OCI-LY7 (cell line): ENCODE measurements around the gene GBA2. TPM values are rescaled to one million over a fixed set of nuclear protein-coding genes. Genes with fewer than 3 reads are reported as not detected.
A peak's percentile ranks its signal among the peaks of the same experiment; 100 is the strongest.

ENCODE experiments used
- BruUV-seq: library from RNA; stranded (reverse); fragments of 400-500 nt; replicated peaks from 2 replicates; lab custom pipeline; 2021; lab: Mats Ljungman, UMichigan
- CTCF ChIA-PET: fragments of 300-600 bp; sonication (Branson Sonifier 250); formaldehyde crosslinking; loops from one replicate; lab custom pipeline; 2022; ENCODE audit warnings: antibody characterized with exemption; ENCODE audit not compliant: unreplicated experiment; lab: Charles Lee
- POLR2A ChIA-PET: fragments of 300-600 bp; sonication (Branson Sonifier 250); formaldehyde crosslinking; loops from one replicate; lab custom pipeline; 2022; ENCODE audit warnings: antibody characterized with exemption; lab: Charles Lee
- DNase-seq: peaks from one replicate; pipeline ENCODE4 v3.0.0-alpha.2; 2015; ENCODE audit warnings: low spot score
- H2AFZ ChIP-seq: fragments of 200-600 bp; sonication (generic), shearing (Covaris generic); 2 replicates; pipeline ENCODE4 v1.6.1; 2014; ENCODE audit warnings: mild to moderate bottlenecking, antibody characterized with exemption, low read length, moderate library complexity
- H3K27ac ChIP-seq: fragments of 200-600 bp; sonication (generic); 2 replicates; pipeline ENCODE4 v1.5.1; 2014; ENCODE audit warnings: mixed run types, low read depth, mild to moderate bottlenecking, moderate library complexity, low read length, inconsistent platforms; ENCODE audit not compliant: poor library complexity, severe bottlenecking
- H3K36me3 ChIP-seq: fragments of 200-600 bp; sonication (generic); 2 replicates; pipeline ENCODE4 v1.6.1; 2014; ENCODE audit warnings: mild to moderate bottlenecking, antibody characterized with exemption, low read length, moderate library complexity, mixed read lengths; ENCODE audit not compliant: insufficient read depth
- H3K4me1 ChIP-seq: fragments of 200-600 bp; sonication (generic); 2 replicates; pipeline ENCODE4 v1.5.1; 2014; ENCODE audit warnings: mild to moderate bottlenecking, low read length; ENCODE audit not compliant: insufficient read depth, poor library complexity, severe bottlenecking
- H3K4me2 ChIP-seq: fragments of 200-600 bp; sonication (generic); 2 replicates; pipeline ENCODE4 v1.6.1; 2014; ENCODE audit warnings: mild to moderate bottlenecking, low read length
- H3K4me3 ChIP-seq: fragments of 200-600 bp; sonication (generic); 2 replicates; pipeline ENCODE4 v1.5.1; 2014; ENCODE audit warnings: mild to moderate bottlenecking, low read depth, low read length; ENCODE audit not compliant: poor library complexity, severe bottlenecking
- H3K79me2 ChIP-seq: fragments of 200-600 bp; sonication (generic); 2 replicates; pipeline ENCODE4 v1.6.1; 2016; ENCODE audit warnings: low read depth, mild to moderate bottlenecking, low read length, moderate library complexity, mixed read lengths; ENCODE audit not compliant: insufficient read depth
- H3K9me2 ChIP-seq: fragments of 200-600 bp; sonication (generic); 2 replicates; pipeline ENCODE4 v1.6.1; 2016; ENCODE audit warnings: mild to moderate bottlenecking, low read length, mixed read lengths; ENCODE audit not compliant: insufficient read depth
- H3K9me3 ChIP-seq: fragments of 200-600 bp; sonication (generic); 2 replicates; pipeline ENCODE4 v1.6.1; 2014; ENCODE audit warnings: mild to moderate bottlenecking, mixed run types, low read length, mixed read lengths
- H4K20me1 ChIP-seq: fragments of 200-600 bp; sonication (generic); 2 replicates; pipeline ENCODE4 v1.6.1; 2014; ENCODE audit warnings: mild to moderate bottlenecking, antibody characterized with exemption, low read length, moderate library complexity, mixed read lengths; ENCODE audit not compliant: insufficient read depth
- CTCF ChIP-seq: fragments of 200-600 bp; sonication (generic); conservative IDR thresholded peaks from 2 replicates; pipeline ENCODE4 v1.5.1; 2014; ENCODE audit warnings: mild to moderate bottlenecking, antibody characterized with exemption, low read length, moderate library complexity, mixed read lengths
- EZH2phosphoT487 ChIP-seq: fragments of 200-600 bp; sonication (generic); IDR thresholded peaks from 2 replicates; pipeline ENCODE4 v1.6.1; 2018; ENCODE audit warnings: low read depth, borderline replicate concordance, mild to moderate bottlenecking, mixed run types, antibody characterized with exemption, low read length, moderate library complexity, mixed read lengths
- intact Hi-C: fragments of 100-400 bp; cut with micrococcal nuclease; formaldehyde crosslinking; loops from one replicate; pipeline ENCODE4 v1.10.0; 2022; ENCODE audit not compliant: unreplicated experiment
- total RNA-seq, 2 experiments: library from RNA; depleted of rRNA in 1 of 2; stranded (reverse); fragments of >200 nt in 1 of 2; shearing (Covaris generic) in 1 of 2; gene quantifications; 2 replicates each; pipeline ENCODE4 v1.2.3, GENCODE V29; 2014 to 2022

The GBA2 gene
- total RNA-seq, 2 experiments from 2014 or later = 66.0 to 68.2 TPM

GRCh38 chr9:35774907-35775635 lies 26.0 kb upstream of the GBA2 start:
- no peaks in the 10 kb centered on the region for H3K9me3 ChIP-seq
- ChIA-PET CTCF (interaction anchor here (0.9 to 1.5 kb wide), 5 partner anchors 15 to 47 kb away, joined by 3 to 6 read pairs (median 3); partner anchors contain the start of genes GBA2 and RGP1), POLR2A (interaction anchor here (0.6 to 2.4 kb wide), 14 partner anchors 12 to 843 kb away, joined by 3 to 12 read pairs (median 4); partner anchors contain the start of genes ARHGEF39, GBA2, RGP1 and TLN1)
- H3K4me1 ChIP-seq = peaks cover 65% of the 10 kb centered on the region
- no peaks in the 10 kb centered on the region for H3K9me2 ChIP-seq
- intact Hi-C loops = no loop called here
- TF ChIP-seq CTCF = 0 out of 2 replicates have a peak, but pooled peaks have one; percentile 24
- TF ChIP-seq EZH2phosphoT487 = no peak
- peak overlapping the region; percentile 89 for H3K27ac ChIP-seq
- H4K20me1 ChIP-seq = no peaks in the 10 kb centered on the region
- peak; percentile 41 for DNase-seq
- H3K36me3 ChIP-seq = peaks cover 1% of the 10 kb centered on the region
- peak overlapping the region; percentile 39 for H3K4me3 ChIP-seq
- peak overlapping the region; percentile 76 for H3K4me2 ChIP-seq
- BruUV-seq = no TSS peak
- H2AFZ ChIP-seq = peak overlapping the region; percentile 63
- H3K79me2 ChIP-seq = no peaks in the 10 kb centered on the region; the same call in 1 of the 2 replicates

GRCh38 chr9:35771943-35772342 lies 22.9 kb upstream of the GBA2 start:
- Histone ChIP-seq H3K4me1 (peaks cover 65% of the 10 kb centered on the region), H4K20me1 (no peaks in the 10 kb centered on the region), H3K9me3 (no peaks in the 10 kb centered on the region), H3K9me2 (no peaks in the 10 kb centered on the region), H3K27ac (no peak overlapping the region), H3K36me3 (no peaks in the 10 kb centered on the region), H3K79me2 (no peaks in the 10 kb centered on the region; the same call in 1 of the 2 replicates), H3K4me3 (no peak overlapping the region), H3K4me2 (no peak overlapping the region), H2AFZ (no peak overlapping the region)
- ChIA-PET CTCF (interaction anchor here (1.2 kb wide), 1 partner anchor 24 kb away, joined by 4 read pairs; no protein-coding TSS in a partner anchor), POLR2A (interaction anchor here (0.6 to 2.0 kb wide), 7 partner anchors 9 to 1357 kb away, joined by 3 to 9 read pairs (median 4); partner anchors contain the start of genes GBA2 and RGP1)
- no TSS peak for BruUV-seq
- DNase-seq = no peak
- no peak for TF ChIP-seq EZH2phosphoT487
- no peak for TF ChIP-seq CTCF
- intact Hi-C loops = no loop called here
